NCI-H748 (cell line): Measurements from ENCODE around the gene SVOPL.
A peak's percentile ranks its signal among the peaks of the same experiment; 100 is the strongest.

Experiments used
- DNase-seq: peaks from one replicate; lab custom pipeline; 2025; ENCODE audit not compliant: unreplicated experiment; lab: John Stamatoyannopoulos, UW

Gene SVOPL

GRCh38 chr7:138662076-138662990, 38.8 kb downstream of the SVOPL start:
- no peak for DNase-seq

DNA sequence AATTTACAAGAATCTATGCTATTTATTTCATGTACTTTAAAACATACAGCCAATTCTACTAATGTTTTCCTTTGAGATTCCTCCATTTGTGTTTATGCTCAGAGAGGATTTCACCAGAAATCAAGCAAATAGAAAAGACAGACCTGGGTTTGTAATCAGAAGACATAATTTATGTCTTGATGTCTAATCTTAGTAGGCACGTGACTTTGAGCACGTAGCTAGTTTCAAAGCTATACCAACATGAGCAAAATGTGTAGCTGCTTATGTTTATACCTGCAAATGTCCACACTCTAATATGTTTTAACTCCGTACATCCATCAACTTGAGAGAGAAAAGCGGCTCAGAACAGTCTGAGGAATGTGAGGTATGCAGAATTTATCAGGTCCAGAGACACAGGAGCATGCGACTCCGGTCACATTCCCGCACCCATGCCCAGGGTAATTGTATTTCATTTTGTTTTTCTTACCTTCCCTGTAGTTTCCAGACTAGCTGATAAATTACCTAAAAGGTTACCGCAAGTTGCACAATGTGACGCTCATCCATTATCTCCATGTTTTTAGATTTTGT, 40.0 kb downstream of the SVOPL start:
- no peak for DNase-seq

DNA sequence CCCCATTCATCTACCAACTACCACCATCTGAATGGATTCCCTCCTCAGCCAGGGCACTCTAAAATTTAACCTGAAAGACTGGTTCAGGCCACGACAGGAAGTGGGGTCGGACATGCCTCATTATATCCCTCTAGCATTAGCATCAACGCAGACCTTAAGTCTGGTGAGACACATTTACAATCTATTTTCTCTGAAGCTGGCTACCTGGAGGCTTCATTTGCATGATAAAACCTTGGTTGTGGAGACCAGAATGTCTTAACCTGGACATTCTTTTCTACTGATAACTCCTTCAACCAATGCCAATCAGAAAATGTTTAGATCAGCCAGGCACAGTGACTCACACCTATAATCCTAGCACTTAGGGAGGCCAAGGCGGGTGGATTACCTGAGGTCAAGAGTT, 42.3 kb downstream of the SVOPL start:
- DNase-seq: peak; percentile 15

DNA sequence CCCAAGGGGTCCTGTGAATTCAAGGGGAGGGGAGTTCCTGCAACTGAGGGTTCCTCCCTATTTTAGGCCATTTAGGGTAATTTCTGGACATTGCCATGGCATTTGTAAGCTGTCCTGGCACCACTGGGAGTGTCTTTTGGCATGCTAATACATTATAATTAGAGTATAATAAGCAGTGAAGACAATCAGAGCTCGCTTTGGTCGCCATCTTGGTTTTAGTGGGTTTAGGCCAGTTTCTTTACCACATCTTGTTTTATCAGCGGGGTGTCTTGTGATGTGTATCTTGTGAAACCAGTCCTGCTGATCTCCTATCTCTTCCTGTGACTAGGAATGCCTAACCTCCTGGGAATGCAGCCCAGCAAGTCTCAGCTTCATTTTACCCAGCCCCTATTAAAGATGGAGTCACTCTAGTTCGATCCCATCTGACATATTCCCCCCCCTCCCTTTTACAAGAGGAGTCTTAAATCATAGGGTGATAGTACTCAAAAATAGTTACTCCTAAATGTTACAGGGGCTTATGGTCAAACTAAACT, 43.2 kb downstream of the SVOPL start:
- DNase-seq: no peak

DNA sequence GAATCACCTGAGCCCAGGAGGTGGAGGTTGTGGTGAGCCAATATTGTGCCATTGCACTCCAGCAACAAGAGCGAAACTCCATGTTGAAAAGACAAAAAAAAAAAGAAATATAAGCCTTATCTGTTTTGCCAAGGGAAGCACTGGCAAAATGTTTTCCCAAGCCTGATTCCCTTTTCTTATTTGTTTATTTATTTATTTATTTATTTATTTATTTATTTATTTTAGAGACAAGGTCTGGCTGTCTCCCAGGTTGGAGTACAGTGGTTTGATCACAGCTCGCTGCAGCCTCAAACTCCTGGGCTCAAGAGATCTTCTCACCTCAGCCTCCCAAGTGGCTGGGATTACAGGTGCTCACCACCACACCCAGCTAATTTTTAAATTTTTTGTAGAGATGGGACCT, 44.2 kb downstream of the SVOPL start:
- no peak for DNase-seq

DNA sequence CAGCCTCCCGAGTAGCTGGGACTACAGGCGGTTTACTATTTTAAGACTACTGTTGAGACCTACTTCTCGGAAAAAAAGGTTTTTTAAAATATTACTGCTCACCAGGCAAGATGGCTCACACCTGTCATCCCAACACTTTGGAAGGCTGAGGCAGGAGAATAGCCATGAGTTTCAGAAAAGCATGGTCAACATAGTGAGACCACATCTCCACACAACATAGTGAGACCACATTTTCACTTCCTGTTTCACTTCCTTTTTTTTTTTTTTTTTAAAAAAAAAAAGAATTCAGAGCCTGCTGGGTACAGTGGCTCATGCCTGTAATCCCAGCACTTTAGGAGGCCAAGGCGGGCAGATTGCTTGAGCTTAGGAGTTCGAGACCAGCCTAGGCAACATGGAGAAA, 46.5 kb downstream of the SVOPL start:
- DNase-seq: no peak

DNA sequence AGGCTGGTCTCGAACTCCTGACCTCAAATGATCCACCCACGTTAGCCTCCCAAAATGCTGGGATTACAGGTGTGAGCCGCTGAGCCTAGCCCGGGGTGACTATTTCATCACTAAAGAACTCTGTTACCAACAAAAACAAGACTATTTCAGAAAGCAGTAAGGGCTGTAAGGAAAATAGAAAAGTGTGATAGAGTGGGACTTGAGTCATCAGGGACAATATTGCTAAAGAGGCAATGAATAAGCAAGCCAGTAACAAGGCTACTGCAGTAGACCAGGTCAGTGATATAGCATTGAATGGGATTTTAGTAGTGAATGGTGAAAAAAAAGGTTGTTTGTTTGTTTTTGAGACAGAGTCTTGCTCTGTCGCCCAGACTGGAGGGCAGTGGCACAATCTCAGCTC, 51.7 kb downstream of the SVOPL start:
- DNase-seq: no peak

GRCh38 chr7:138645284-138645683, 55.9 kb downstream of the SVOPL start:
- peak; percentile 24 for DNase-seq

DNA sequence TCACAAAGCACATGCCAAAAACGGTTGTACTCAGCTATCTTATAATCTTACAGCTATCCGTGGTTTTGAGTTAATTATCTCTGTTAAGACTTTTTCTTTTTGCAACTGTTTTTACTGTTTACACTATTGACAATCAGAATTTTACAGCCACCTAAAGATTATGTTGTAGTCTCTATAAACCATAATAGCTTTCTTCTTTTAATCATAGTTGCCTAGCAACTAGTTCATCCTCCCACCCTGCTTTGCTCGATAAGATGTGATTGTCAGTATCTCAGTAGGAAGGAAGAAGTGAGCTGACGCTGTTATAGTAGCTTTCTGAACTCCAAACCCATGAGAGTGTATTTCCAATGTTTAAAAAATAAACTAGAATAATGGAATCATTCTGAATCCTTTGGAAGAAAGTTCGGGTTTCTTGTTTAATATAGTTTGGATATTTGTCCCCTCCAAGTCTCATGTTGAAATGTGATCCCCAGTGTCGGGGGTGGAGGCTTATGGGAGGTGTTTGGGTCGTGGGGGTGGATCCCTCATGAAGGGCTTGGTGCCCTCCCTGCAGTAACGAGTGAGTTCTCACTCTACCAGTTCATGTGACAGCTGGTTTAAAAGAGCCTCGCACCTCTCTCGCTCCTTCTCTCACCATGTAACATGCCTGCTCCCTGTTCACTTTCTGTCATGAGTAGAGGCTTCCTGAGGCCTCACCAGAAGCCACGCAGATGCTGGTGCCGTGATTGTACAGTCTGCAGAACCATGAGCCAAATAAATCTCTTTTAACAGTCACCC, 68.1 kb downstream of the SVOPL start:
- DNase-seq: peak; percentile 32

- no peak for DNase-seq
Measured at GRCh38 chr7:138632384-138632783, 68.8 kb downstream of the SVOPL start.

- no peak for DNase-seq
Measured at GRCh38 chr7:138630059-138630610, 71.0 kb downstream of the SVOPL start.

DNA sequence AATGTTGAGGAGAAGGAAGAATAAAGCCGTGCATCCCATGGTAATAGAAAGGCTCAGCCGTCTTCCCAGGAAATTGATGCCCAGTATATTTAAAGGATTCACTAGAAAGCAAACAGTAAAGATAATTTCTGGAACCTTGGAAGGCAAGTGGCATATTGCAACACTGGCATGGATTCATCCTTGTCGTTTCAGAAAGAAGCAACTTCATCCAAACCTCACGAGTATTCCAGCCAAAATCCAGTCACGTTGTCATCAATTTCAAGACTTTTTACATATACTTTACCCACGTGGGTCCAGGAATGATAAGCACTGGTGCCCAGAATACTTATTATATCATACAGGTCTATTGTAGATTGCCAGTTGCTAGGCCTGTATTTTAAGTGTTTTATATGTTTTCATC, 73.8 kb downstream of the SVOPL start:
- DNase-seq: no peak

DNA sequence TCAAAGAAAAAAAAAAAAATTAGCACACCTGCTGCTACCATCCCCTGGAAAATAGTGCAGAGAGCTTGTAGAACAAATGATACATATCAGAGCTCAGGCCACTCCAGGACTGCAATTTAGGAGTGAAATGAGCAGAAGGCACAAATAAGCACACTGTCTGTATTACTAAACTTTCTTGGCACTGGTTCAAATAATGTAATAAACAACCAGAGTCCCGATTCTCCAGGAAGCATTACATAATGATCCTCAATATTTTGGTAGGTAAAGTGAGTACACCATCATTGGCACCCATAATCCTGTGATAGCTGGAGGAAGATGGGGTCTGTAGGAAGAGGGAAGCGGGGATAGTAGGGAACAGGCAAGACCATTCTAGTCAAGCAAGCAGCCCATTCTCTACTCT, 74.3 kb downstream of the SVOPL start:
- DNase-seq: no peak

DNA sequence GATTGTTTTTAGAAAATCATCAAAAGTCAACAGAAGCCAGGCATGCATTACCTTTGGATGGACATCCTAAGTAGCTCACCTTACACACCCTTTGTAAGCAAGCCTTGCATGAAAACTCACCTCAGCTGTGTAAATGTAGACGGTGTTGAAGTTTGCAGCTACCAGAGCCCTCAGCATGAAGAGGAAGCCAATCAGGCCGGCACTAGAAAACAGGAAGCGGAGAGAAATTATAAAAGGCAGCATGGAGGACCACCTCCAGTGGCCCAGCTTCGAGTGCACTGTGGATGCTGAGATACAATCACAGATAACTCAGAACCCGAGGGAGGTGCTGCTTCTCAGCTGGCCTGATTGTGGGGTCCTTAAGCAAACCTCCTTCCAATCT, 75.3 kb downstream of the SVOPL start:
- peak; percentile 77 for DNase-seq

DNA sequence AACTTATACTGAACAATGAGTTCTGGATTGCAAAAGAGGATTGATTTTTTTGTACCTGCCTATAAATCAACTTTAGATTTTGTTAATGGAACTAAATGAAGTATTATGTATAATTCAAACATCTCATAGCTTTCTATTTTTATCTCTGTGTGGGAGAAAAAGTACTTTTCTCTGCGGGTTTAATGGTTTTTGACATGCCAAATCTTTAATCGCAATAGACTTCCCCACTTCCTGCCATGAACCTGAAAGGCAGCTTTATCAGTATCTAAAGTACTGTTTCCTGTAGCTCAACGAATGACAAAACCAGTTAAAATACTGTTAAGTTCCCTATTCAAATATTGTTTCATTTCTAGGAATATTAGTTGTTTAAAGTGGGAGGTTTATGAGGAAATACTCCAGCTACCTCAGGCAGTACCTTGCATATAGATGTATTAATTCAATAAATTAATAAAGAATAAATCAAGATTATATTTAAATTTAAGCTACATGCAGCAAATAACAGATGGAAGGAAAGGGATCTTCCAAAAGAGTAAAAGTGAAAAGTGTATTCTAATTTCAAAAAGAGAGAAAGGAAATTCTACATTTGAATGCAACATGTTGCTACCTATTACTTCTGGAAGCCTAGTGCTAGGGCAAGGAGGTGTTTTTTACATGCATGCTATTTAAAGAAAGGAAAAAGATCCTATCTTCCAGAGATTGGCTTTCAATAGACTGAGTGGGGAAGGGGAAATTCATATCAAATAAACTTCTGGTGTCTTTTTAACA, 75.9 kb downstream of the SVOPL start:
- DNase-seq: no peak

DNA sequence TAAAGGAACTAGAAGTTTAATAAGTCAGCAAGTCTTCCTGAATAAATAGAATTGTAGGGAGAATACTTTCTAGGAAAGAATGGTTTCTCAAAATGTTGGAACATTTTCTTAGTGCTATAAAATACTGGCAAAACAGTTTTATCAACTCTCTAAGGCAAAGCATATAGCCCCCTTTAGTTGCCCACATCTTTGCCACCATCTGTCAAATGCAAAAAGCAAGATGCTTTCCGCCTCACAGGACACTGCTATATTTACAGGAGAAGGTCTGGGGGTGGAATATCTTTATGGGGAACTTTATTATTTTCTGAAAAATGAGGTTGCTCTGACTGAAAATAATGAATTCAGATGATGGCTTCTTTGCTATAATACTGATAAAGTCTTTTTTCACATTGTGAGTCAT, 78.3 kb downstream of the SVOPL start:
- DNase-seq: no peak

- DNase-seq: no peak
Measured at GRCh38 chr7:138618933-138619332, 82.2 kb downstream of the SVOPL start.

DNA sequence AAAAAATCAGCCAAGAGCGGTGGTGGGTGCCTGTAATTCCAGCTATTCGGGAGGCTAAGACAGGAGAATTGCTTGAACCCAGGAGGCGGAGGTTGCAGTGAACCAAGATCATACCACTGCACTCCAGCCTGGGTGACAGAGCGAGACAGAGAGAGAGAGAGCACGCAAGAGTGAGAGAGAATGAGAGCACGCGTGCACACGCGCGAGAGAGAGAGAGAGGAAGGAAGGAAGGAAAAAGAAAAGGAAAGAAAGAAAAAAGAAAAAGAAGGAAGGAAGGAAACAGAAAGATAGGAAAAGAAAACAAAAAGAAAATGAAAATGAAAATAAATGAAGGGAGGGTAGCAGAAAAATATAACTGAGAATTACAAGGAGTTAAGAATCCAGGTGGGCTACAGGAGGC, 82.7 kb downstream of the SVOPL start:
- DNase-seq: no peak

- no peak for DNase-seq
Measured at GRCh38 chr7:138616085-138616484, 85.1 kb downstream of the SVOPL start.

DNA sequence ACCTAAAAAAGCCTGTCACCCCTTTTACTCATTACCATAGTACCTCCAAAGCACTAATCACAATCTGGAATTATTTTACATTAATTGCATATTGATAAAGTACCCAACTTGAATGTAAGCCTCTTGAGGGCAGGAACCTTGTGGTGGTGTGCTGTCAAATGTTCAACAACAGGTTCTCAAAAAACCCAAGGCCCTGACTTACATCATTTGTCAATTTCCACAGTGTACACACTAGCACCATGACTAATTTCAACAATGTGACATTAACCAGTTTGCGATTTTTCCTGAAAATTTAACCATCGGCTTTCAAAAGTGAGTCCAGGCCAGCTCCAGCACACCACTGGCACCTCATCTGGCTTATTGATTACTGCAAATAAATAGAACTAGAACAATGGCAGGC, 87.5 kb downstream of the SVOPL start:
- DNase-seq: no peak
